NB4 (cell line): ENCODE measurements around the gene ZNF771.

Experiments
- CTCF ChIP-seq: IDR thresholded peaks from one replicate; pipeline ENCODE4 v1.5.1; 2012; ENCODE audit warnings: low read depth, low read length
- MAX ChIP-seq: IDR thresholded peaks from 2 replicates; pipeline ENCODE4 v1.6.1; 2011; ENCODE audit warnings: low read depth, low read length
- MYC ChIP-seq: IDR thresholded peaks from 2 replicates; pipeline ENCODE4 v1.6.1; 2011; ENCODE audit warnings: low read depth, low read length
- POLR2A ChIP-seq: IDR thresholded peaks from 2 replicates; pipeline ENCODE4 v1.6.1; 2011; ENCODE audit warnings: mild to moderate bottlenecking; ENCODE audit not compliant: insufficient read length; ENCODE audit errors: extremely low read depth

- TF ChIP-seq CTCF (no peak), POLR2A (no peak), MYC (no peak), MAX (no peak)
Measured at GRCh38 chr16:30358577-30358936, 48.8 kb upstream of the ZNF771 start.
